GM12875 (cell line): ENCODE data around the gene TNNI3.
A peak's percentile ranks its signal among the peaks of the same experiment; 100 is the strongest.
"Not testable (repeated sequence)": the region's sequence is repeated elsewhere in the genome, so short reads cannot be mapped to it uniquely, and the experiment has no call there.

Experiments
- H3K4me3 ChIP-seq: one replicate; pipeline ENCODE4 v1.5.1; 2011; ENCODE audit warnings: low read depth, low read length, control low read depth
- CTCF ChIP-seq: IDR thresholded peaks from 2 replicates; pipeline ENCODE4 v1.5.1; 2011; ENCODE audit warnings: low read depth, mild to moderate bottlenecking, control low read depth, inconsistent platforms, low read length, moderate library complexity, borderline replicate concordance; ENCODE audit not compliant: insufficient read depth

The TNNI3 gene

GRCh38 chr19:55172741-55173140 lies 15.2 kb upstream of the TNNI3 start:
- H3K4me3 ChIP-seq: no peak overlapping the region
- TF ChIP-seq CTCF: no peak

GRCh38 chr19:55172318-55172717 lies 14.8 kb upstream of the TNNI3 start:
- not testable (repeated sequence) for H3K4me3 ChIP-seq

DNA sequence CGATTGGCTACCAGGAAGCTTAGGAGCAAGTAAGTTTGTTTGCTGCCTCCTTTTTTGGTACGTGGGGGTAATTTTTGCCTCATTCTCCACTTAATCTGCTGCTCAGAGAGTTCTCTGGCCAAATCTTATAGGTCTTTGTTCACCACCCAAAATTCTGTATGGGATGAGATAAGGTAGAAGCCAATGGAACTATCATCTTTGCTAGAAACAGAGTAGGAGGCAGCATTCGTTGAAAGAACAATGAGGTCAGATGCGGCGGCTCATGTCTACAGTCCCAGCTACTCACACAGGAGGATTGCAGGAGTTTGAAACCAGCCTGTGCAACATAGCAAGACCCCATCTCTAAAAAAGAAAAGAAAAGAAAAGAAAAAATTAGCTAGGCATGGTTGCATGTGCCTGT lies 13.9 kb upstream of the TNNI3 start:
- H3K4me3 ChIP-seq: no peak overlapping the region
- no peak for TF ChIP-seq CTCF

GRCh38 chr19:55169136-55169535 lies 11.6 kb upstream of the TNNI3 start:
- H3K4me3 ChIP-seq: no peak overlapping the region
- TF ChIP-seq CTCF: no peak

DNA sequence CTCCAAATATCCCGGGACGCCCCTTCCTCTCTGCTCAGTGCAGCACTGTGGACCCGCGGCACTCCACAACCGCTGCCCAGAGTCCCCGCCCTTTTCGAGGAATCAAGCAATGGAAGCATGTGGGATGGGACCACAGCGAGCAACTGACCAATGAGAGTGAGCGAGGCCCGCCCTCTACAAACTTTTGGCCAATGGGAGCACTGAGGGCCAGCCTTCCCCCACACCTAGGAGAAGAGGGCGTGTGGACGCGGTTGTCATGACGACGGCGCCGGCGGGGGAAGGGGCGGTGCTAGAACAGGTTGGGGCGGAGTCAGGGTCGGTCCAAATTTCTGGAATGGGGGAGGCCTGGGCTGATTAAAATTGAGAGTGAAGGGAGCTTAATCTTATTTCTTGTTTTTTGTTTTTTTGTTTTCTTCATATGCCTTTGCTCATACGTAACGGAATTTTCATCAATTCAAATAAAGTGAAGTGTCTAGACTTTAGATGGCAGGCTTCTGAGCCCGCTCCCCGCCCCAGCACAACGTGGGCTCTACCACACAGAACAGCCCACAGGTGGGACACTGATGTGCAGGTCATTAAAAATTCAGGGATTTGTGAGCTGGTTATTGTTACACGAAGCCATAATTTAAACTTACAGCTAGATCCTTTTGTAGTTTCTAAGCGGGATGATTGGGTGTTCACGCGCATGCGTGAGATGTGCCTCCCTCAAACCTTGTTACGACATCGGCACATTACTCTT lies 9.2 kb upstream of the TNNI3 start, which contains the start of gene DNAAF3:
TSS of gene DNAAF3 (minus strand) at position 84 of the 739 bp plus-strand sequence. CDS start 200 bp downstream, outside the sequence.
- H3K4me3 ChIP-seq: peak within 1 kb of the TSS; percentile 8
- no peak for TF ChIP-seq CTCF

- peak; percentile 43; the same call in 1 of the 2 replicates for TF ChIP-seq CTCF
- H3K4me3 ChIP-seq: peak overlapping the region; percentile 8
Observed at GRCh38 chr19:55165952-55166529, 8.5 kb upstream of the TNNI3 start.

DNA sequence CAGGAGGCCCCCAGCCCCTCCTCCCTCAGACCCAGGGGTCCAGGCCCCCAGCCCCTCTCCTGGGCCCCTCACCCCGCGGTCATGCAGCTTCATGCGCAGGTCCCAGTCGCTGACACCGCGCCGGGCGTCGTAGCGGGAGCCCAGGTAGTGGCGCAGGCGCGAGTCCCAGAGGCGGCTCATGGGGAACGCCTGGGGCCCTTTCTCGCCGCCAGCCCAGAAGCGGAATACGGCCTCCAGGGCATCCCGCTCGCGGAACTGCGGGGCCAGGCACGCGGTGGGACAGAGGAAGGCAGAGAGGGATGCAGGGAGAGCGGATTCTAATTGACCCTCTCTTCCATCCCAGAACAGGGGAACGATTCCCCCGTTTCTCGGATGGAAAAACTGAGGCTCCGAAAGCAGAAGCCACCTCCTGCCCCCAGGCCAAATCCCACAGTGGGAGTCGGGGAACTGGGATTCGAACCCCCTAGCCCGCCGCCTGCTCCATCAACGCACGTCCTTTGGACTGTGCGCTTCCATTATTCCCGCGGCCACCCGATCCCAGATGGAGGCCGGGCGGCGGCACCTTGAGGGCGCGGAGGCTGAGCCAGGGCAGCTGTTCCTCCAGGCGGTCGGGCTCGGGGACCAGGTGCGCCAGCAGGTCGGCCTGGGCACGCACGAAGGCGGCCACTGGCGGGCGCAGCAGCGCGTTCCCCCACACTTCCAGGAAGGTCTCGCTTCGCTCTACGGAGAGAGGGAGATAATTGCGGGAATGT lies 4.2 kb upstream of the TNNI3 start:
- no peak for TF ChIP-seq CTCF
- no peak overlapping the region for H3K4me3 ChIP-seq
